ENCODE results near the gene RFNG. TPM values are rescaled to one million over a fixed set of nuclear protein-coding genes. Genes with fewer than 3 reads are reported as not detected.
"Not testable (repeated sequence)": the region's sequence is repeated elsewhere in the genome, so short reads cannot be mapped to it uniquely, and the experiment has no call there.

RFNG gene
- total RNA-seq, 1 donor from 2014 or later: 49.1 TPM

- no peak for DNase-seq (ENCODE audit: extremely low read depth, low read depth, low spot score)
Observed at GRCh38 chr17:82047379-82047778, 4.2 kb downstream of the RFNG start.

DNA sequence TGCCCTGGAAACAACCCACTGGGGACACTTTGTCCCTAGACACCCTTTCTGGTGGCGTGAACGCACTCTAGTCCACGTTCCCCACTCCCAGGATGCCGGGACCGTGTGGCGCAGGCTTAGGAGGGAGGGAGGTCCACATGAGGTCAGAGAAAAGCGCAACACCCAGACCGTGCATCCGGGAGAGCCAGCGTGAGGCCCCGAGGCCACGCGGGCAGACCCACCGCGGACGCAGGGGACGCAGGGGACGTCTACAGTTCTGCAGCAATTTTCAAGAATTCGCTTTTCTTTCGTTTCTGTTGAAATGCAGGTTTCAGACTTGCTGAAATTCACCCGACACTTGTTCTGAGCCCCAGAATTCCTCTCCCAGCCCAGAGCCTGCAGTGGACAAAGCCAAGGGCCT, 4.7 kb downstream of the RFNG start:
- no peak for DNase-seq (ENCODE audit: extremely low read depth, low read depth, low spot score)

- no peak for DNase-seq (ENCODE audit: extremely low read depth, low read depth, low spot score)
Observed at GRCh38 chr17:82045936-82046484, 5.6 kb downstream of the RFNG start.

DNA sequence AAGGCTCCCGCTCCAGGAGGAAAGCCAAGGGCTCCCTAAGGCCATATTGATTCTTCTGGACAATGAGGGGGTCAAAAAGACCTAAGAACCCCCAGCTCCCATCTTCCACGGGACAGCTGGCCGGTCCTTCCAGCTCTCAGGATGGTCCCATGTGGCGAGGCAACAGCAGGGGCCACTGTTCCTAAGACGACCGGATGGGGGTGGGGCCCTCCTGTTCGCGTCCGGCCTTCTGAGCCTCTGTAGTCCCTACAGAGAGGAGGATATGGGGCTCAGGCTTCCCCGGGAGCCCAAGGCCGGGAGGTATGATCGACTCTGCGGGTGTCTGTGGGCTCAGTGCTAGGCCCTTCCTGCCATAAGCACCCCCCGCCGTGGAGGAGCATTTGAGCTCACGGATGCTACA, 8.1 kb downstream of the RFNG start:
- DNase-seq (ENCODE audit: extremely low read depth, low read depth, low spot score): no peak

DNA sequence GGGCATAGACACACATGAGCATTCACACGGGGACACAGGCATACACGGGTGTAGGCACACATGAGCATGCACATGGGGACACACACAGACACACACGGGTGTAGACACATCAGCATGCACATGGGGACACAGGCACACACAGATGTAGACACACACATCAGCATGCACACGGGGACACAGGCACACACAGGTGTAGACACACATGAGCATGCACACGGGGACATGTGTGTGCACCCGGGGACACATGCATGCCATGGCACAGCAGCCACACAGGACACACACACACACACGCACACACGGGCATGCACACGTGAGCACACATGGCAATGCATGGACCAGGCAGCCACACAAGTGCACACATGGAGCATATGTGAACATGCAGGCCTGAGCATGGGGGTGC, 9.0 kb downstream of the RFNG start:
- no peak for DNase-seq (ENCODE audit: extremely low read depth, low read depth, low spot score)

GRCh38 chr17:82041144-82041814, 10.3 kb downstream of the RFNG start:
- DNase-seq (ENCODE audit: extremely low read depth, low read depth, low spot score): no peak

- DNase-seq (ENCODE audit: extremely low read depth, low read depth, low spot score): no peak
Observed at GRCh38 chr17:82039695-82040299, 11.8 kb downstream of the RFNG start.

DNA sequence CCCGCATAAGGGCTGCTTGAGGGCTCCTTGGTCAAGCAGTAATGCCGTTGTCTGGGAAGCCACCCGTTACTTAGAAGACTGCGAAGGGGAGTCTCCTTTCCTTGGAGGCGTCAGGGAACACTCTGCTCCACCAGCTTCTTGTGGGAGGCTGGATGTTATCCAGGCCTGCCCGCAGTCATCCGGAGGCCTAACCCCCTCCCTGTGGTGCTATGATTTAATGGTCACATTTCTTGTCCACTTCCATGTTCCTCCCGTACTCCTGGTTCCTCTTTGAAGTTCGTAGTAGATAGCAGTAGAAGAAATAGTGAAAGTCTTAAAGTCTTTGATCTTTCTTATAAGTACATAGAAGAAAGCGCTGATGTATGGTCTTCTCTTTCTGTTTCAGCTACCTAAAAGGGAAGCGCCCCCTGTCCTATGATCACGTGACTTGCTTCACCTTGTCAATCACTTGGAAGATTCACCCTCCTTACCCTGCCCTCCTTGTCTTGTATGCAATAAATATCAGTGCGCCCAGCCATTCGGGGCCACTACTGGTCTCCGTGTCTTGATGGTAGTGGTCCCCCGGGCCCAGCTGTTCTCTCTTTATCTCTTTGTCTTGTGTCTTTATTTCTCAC, 12.7 kb downstream of the RFNG start:
- not testable (repeated sequence) for DNase-seq (ENCODE audit: extremely low read depth, low read depth, low spot score)

- no peak for DNase-seq (ENCODE audit: extremely low read depth, low read depth, low spot score)
Observed at GRCh38 chr17:82037889-82038195, 13.8 kb downstream of the RFNG start.

DNA sequence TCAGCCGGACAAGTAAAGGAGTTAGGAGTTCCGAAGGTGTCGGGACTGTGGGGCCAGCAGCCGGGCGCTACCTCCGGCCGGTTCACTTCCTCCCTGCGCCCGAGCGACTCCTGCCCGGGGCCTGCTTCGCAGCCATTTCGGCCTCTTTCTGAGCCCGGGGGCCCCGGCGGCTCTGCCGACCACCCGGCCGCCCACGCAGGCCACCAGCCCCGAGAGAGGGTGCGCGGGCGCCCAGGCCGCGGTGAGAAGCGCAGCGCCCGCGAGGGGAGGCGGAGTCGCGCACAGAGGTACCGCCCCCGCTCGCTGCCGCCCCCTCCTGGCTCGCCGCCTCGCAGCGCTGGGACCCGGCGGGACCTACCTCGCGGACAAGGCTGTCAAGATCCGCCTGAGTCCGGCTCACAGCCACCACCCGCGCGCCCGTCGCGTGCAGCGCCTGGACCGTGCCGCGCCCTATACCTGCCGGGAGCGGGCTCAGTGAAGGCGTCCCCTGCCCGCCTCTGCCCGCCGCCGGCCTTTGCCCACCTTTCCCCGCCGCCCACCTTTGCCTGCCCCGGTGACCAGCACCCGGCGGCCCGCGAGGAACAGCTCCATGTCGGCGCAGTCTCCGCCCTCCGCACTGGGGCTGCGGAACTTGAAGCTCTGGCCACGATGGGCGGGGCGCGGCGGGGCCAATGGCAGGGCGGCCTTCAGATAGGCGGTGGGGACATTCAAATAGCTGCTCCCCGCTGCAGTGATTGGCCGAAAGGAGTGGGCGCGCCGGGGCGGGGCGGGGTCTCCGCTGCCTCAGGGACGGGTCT, 14.3 kb downstream of the RFNG start, which contains the start of gene DCXR:
Gene DCXR, minus strand, starts transcription at position 606 of the 797 bp plus-strand sequence. Its CDS starts 15 bp downstream, at position 591.
- DNase-seq (ENCODE audit: extremely low read depth, low read depth, low spot score): no peak

GRCh38 chr17:82036634-82037091, 14.9 kb downstream of the RFNG start:
- no peak for DNase-seq (ENCODE audit: extremely low read depth, low read depth, low spot score)

DNA sequence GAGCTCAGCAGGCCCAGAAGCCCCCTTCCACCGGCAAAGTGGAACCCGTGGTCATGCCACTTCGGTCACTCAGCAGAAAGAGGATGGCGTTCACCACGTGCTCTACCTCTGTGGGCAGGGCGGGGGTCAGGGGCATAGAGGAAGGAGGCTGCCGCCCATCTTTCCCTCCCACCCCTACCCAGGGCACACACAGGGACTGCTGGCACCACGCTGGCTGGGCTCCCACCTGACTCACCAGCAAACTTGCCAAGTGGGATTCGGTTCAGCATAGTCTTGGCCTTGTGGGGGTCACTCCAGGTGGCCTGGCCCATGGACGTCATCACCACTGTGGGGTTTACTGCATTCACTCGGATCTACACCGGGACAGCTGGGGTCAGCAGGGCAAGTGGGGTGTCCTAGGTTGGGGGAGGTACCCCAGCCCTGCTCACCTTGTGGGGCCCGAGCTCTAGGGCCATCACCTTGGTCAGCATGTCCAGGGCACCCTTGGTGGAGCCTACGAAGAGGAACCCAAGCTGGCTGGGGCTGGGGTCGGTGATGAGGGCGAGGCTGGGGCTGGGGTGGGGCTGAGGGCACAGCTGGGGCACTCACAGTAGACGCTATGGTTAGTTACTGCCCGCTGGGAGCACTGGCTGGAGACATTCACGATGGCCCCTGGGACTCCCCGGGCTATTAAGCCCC, 15.5 kb downstream of the RFNG start:
- no peak for DNase-seq (ENCODE audit: extremely low read depth, low read depth, low spot score)

- no peak for DNase-seq (ENCODE audit: extremely low read depth, low read depth, low spot score)
Observed at GRCh38 chr17:82035488-82035887, 16.1 kb downstream of the RFNG start.

- no peak for DNase-seq (ENCODE audit: extremely low read depth, low read depth, low spot score)
Observed at GRCh38 chr17:82034371-82035011, 17.1 kb downstream of the RFNG start.

GRCh38 chr17:82033359-82034085, 18.1 kb downstream of the RFNG start:
- no peak for DNase-seq (ENCODE audit: extremely low read depth, low read depth, low spot score)

GRCh38 chr17:82031885-82032627, 19.6 kb downstream of the RFNG start:
- DNase-seq (ENCODE audit: extremely low read depth, low read depth, low spot score): no peak

GRCh38 chr17:82031303-82031884, 20.2 kb downstream of the RFNG start, which contains the start of gene RAC3:
Gene RAC3 (plus strand): TSS chr17:82031678. CDS start chr17:82031762, 84 bp downstream.
- no peak for DNase-seq (ENCODE audit: extremely low read depth, low read depth, low spot score)
